ENCODE data around the gene RNF130.

- TF ChIP-seq CTCF (IDR thresholded peaks at IDR 0.05; ENCODE audit: low read depth, low read length) (no peak), EZH2phosphoT487 (IDR thresholded peaks at IDR 0.05; ENCODE audit: low read depth) (no peak)
These were observed 115.9 kb downstream of the RNF130 start for GRCh38 chr5:179955630-179956029.
